Activated T-helper 1 cell treated with anti-CD3 and anti-CD28 coated beads, Interleukin-2, amount 50 U/mL, for 16 hours (primary cell): Measurements from ENCODE around the gene SHMT2.

ENCODE experiments used
- DNase-seq, 2 donors: peaks; one replicate each; pipeline ENCODE4 v3.0.0-alpha.2; 2020; ENCODE audit warnings: low read depth in 1 of 2, low spot score in 1 of 2

Gene SHMT2

GRCh38 chr12:57213763-57214397 is 15.6 kb upstream of the SHMT2 start:
- DNase-seq = no peak

- DNase-seq = peak; percentile 41 to 49
Observed at GRCh38 chr12:57214398-57214781, 15.1 kb upstream of the SHMT2 start.

- DNase-seq = no peak
Observed at GRCh38 chr12:57215065-57215464, 14.4 kb upstream of the SHMT2 start.

GRCh38 chr12:57215668-57216013 is 13.9 kb upstream of the SHMT2 start:
- no peak for DNase-seq

- DNase-seq = peak in 1 of 2 donors; percentile 45
Observed at GRCh38 chr12:57216014-57216911, 13.2 kb upstream of the SHMT2 start, which contains the start of gene NXPH4. Gene NXPH4 (plus strand): TSS chr12:57216794. CDS start chr12:57216970, 176 bp downstream.

- DNase-seq = no peak
Observed at GRCh38 chr12:57216921-57217879, 12.3 kb upstream of the SHMT2 start.

GRCh38 chr12:57218030-57218853 is 11.3 kb upstream of the SHMT2 start:
- no peak for DNase-seq

GRCh38 chr12:57219205-57219992 is 10.1 kb upstream of the SHMT2 start:
- no peak for DNase-seq

- DNase-seq = no peak
Observed at GRCh38 chr12:57219993-57220754, 9.3 kb upstream of the SHMT2 start.

- DNase-seq = no peak
Observed at GRCh38 chr12:57220770-57221168, 8.7 kb upstream of the SHMT2 start.

- DNase-seq = no peak
Observed at GRCh38 chr12:57221169-57221917, 8.2 kb upstream of the SHMT2 start.

- DNase-seq = no peak
Observed at GRCh38 chr12:57222286-57223190, 7.0 kb upstream of the SHMT2 start.

GRCh38 chr12:57223191-57224165 is 6.0 kb upstream of the SHMT2 start:
- no peak for DNase-seq

GRCh38 chr12:57224278-57224972 is 5.1 kb upstream of the SHMT2 start:
- no peak for DNase-seq

GRCh38 chr12:57224973-57225679 is 4.4 kb upstream of the SHMT2 start:
- DNase-seq = peak in 1 of 2 donors; percentile 39
